ENCODE data around the gene PPRC1.

PPRC1 gene, protein sequence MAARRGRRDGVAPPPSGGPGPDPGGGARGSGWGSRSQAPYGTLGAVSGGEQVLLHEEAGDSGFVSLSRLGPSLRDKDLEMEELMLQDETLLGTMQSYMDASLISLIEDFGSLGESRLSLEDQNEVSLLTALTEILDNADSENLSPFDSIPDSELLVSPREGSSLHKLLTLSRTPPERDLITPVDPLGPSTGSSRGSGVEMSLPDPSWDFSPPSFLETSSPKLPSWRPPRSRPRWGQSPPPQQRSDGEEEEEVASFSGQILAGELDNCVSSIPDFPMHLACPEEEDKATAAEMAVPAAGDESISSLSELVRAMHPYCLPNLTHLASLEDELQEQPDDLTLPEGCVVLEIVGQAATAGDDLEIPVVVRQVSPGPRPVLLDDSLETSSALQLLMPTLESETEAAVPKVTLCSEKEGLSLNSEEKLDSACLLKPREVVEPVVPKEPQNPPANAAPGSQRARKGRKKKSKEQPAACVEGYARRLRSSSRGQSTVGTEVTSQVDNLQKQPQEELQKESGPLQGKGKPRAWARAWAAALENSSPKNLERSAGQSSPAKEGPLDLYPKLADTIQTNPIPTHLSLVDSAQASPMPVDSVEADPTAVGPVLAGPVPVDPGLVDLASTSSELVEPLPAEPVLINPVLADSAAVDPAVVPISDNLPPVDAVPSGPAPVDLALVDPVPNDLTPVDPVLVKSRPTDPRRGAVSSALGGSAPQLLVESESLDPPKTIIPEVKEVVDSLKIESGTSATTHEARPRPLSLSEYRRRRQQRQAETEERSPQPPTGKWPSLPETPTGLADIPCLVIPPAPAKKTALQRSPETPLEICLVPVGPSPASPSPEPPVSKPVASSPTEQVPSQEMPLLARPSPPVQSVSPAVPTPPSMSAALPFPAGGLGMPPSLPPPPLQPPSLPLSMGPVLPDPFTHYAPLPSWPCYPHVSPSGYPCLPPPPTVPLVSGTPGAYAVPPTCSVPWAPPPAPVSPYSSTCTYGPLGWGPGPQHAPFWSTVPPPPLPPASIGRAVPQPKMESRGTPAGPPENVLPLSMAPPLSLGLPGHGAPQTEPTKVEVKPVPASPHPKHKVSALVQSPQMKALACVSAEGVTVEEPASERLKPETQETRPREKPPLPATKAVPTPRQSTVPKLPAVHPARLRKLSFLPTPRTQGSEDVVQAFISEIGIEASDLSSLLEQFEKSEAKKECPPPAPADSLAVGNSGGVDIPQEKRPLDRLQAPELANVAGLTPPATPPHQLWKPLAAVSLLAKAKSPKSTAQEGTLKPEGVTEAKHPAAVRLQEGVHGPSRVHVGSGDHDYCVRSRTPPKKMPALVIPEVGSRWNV (N-terminal part only)

DNA sequence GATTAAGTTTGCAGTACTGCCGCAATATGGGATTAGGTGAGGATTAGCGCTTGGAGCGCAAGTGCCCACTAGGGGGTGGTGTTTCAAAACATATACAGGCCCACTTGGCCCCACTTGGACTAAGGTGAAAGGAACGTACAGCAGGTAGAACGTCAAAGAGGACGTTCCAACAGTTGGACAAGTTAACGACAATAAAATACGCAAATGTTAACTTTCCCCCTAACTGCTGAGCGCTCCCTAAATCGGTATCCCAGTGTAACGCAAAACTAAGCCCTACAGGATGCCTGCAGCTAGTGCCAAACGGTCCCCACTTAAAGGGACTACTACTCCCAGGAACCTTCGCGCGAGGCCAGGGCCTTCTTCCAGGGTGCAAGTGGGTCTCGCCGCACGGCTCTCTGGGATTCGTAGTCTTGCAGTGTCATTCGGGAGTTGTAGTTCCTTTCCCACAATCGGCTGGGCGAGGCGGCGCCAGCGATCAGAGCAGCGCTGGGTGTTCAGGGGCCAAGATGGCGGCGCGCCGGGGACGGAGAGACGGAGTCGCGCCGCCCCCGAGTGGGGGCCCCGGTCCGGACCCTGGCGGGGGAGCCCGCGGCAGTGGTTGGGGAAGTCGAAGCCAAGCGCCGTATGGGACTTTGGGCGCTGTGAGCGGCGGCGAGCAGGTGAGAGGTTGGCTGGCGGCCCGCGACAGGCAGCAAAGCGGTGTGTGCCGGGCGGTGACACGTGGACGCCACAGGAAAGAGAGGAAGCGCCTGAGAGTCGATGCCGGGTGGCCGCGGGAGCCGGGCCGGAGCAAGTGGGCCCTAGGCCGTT lies at the start of gene PPRC1:
Gene PPRC1 (plus strand): TSS at position 478 of the 810 bp plus-strand sequence. CDS start 29 bp downstream, at position 507.
- Mint-ChIP-seq H3K36me3 (peaks cover 12% of the 10 kb centered on the region), H3K4me3 (peak within 1 kb of the TSS; percentile 97), H3K27me3 (no peaks in the 10 kb centered on the region), H3K9me3 (ENCODE audit: low read depth) (no peaks in the 10 kb centered on the region), H3K27ac (peak within 1 kb of the TSS; percentile 100), H3K4me1 (ENCODE audit: low read depth) (peaks cover 36% of the 10 kb centered on the region)

DNA sequence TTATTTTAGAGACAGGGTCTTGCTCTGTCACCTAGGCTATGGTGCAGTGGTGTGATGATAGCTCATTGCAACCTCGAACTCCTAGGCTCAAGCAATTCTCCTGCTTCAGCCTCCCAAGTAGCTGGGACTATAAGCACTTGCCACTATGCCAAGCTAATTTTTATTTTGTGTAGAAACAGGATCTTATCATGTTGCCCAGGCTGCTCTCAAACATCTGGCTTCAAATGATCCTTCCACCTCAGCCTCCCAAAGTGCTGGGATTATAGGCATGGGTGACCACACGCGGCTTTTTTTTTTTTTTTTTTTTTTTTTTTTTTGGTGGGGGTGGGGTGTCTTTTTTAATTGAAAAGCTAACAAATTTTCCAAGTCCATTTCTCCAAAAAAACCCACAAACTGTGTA lies 49.3 kb upstream of the PPRC1 start:
- Mint-ChIP-seq H3K4me3 (no peak overlapping the region), H3K36me3 (no peaks in the 10 kb centered on the region), H3K27me3 (no peaks in the 10 kb centered on the region)

DNA sequence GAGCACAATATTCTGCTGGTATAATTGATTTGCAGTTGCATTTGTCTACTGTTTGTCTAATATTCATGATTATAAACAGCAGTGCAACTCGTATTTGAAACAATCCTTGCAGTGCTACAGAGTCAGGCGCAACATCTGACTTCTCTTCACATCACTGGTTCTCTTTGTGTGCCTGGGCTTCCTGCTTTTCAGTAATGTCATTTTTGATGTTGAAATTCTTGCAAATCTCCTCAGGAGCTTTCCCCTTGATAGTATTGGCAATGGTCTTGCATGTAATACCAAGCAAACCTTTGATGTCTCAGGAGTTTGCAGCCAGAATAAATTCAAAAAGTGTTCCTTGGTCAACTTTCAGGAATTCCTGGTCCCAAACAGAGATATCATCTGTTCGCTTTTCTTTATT lies 47.5 kb upstream of the PPRC1 start:
- Mint-ChIP-seq H3K36me3 (no peaks in the 10 kb centered on the region), H3K4me1 (ENCODE audit: low read depth) (no peaks in the 10 kb centered on the region), H3K4me3 (no peak overlapping the region), H3K27ac (no peak overlapping the region), H3K9me3 (ENCODE audit: low read depth) (no peaks in the 10 kb centered on the region), H3K27me3 (no peaks in the 10 kb centered on the region)

More for the DNA sequence above, 49.3 kb upstream of the PPRC1 start:
- Mint-ChIP-seq H3K27ac (no peak overlapping the region), H3K9me3 (ENCODE audit: low read depth) (no peaks in the 10 kb centered on the region), H3K4me1 (ENCODE audit: low read depth) (no peaks in the 10 kb centered on the region)

DNA sequence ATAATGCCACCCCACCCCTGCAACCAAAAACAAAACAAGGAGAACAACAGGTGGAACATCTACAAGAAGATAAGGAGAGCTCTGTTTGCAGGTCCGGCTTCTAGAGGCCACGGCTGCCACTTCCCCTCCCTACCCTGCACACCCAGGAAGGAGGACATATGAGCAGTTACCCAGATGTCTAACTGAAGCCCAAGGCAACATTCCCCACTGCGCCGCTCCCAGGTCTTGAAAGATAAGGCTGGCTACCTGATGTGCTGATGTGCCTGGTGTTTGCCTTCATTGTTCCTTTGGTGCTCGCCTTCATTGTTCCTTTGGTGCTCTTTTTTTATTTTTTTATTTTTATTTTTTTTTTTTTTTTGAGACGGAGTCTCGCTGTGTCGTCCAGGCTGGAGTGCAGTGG lies 46.6 kb upstream of the PPRC1 start:
- Mint-ChIP-seq H3K36me3 (no peaks in the 10 kb centered on the region), H3K4me3 (no peak overlapping the region), H3K27ac (no peak overlapping the region), H3K4me1 (ENCODE audit: low read depth) (no peaks in the 10 kb centered on the region), H3K9me3 (ENCODE audit: low read depth) (no peaks in the 10 kb centered on the region), H3K27me3 (no peaks in the 10 kb centered on the region)

DNA sequence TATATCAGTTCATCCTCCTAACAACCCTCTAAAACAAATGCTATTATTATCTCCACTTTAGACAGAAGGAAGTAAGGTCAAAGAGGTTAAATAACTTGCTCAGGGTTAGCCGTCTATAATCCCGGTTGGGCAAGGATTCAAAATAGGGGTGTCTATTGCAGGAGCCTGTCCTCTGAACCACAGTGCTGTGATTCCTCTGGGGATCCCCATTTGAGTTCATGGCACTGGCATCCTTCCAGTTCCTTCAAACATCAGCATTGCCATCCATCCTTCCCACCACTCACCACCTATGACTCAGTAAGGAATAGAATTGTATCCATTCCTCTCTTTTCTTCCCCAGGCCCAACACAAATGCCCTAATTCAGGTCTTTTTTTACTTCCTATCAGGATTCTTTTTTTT lies 42.1 kb upstream of the PPRC1 start:
- H3K27me3 Mint-ChIP-seq, result no peaks in the 10 kb centered on the region
- no peaks in the 10 kb centered on the region for H3K36me3 Mint-ChIP-seq
- no peaks in the 10 kb centered on the region for H3K4me1 Mint-ChIP-seq (ENCODE audit: low read depth)
- H3K27ac Mint-ChIP-seq, result no peak overlapping the region
- no peaks in the 10 kb centered on the region for H3K9me3 Mint-ChIP-seq (ENCODE audit: low read depth)
- no peak overlapping the region for H3K4me3 Mint-ChIP-seq

DNA sequence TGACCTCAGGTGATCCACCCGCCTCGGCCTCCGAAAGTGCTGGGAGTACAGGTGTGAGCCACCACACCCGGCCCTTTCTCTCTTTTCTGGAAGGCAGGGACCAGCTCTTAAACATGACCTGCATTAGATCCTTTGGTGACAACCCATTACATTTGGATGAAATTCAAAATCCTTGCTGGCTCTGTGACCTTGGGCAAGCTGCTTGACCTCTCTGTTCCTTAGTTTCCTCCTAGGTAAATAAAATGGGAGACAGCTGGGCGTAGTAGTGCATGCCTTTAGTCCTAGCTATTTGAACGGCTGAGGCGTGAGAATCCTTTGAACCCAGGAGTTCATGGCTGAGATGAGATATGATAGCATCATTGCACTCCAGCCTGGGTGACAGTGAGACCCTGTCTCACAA lies 36.4 kb upstream of the PPRC1 start:
- H3K4me3 Mint-ChIP-seq, result no peak overlapping the region
- H3K27ac Mint-ChIP-seq, result no peak overlapping the region

DNA sequence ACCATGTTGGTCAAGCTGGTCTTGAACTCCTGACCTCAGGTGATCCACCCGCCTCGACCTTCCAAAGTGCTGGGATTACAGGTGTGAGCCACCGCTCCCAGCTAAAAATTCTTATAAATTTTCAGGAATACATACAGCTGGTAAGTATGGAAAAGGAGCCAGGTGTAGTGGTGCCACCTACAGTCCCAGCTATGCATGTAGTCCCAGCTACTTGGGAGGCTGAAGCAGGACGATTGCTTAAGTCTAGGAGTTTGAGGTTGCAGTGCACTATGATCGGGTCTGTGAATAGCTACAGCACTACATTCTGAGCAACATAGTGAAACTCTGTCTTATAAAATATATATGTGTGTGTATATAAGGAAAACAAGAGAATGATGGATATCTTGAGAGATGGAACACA lies 31.7 kb upstream of the PPRC1 start:
- Mint-ChIP-seq H3K27ac (no peak overlapping the region), H3K4me3 (no peak overlapping the region), H3K36me3 (peaks cover 11% of the 10 kb centered on the region), H3K9me3 (ENCODE audit: low read depth) (no peaks in the 10 kb centered on the region), H3K4me1 (ENCODE audit: low read depth) (peaks cover 16% of the 10 kb centered on the region), H3K27me3 (no peaks in the 10 kb centered on the region)

More for the DNA sequence above, 36.4 kb upstream of the PPRC1 start:
- Mint-ChIP-seq H3K36me3 (peaks cover 7% of the 10 kb centered on the region), H3K9me3 (ENCODE audit: low read depth) (no peaks in the 10 kb centered on the region), H3K27me3 (no peaks in the 10 kb centered on the region), H3K4me1 (ENCODE audit: low read depth) (no peaks in the 10 kb centered on the region)

DNA sequence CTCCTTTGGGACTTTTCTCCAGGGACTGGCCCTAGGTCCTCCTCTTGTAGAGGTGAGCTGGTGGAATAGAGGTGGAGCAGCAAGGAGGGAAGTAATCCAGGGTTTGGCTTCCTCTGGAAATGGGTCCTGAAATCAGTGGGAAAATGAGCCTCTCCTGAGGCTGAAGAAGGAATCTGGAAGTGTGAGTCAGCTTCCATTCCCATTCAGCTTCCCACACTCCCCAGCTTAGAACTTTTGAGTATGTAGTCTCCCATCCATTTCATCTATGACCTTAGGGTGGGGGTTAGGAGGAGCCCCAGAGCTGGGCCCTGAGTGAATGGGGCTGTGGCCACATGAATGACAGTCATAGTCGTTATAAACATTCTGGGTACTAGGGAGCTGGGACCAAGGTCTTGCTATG lies 30.4 kb upstream of the PPRC1 start:
- H3K9me3 Mint-ChIP-seq (ENCODE audit: low read depth), result no peaks in the 10 kb centered on the region
- peaks cover 17% of the 10 kb centered on the region for H3K4me1 Mint-ChIP-seq (ENCODE audit: low read depth)
- H3K4me3 Mint-ChIP-seq, result no peak overlapping the region
- peaks cover 11% of the 10 kb centered on the region for H3K36me3 Mint-ChIP-seq
- no peaks in the 10 kb centered on the region for H3K27me3 Mint-ChIP-seq
- H3K27ac Mint-ChIP-seq, result no peak overlapping the region

DNA sequence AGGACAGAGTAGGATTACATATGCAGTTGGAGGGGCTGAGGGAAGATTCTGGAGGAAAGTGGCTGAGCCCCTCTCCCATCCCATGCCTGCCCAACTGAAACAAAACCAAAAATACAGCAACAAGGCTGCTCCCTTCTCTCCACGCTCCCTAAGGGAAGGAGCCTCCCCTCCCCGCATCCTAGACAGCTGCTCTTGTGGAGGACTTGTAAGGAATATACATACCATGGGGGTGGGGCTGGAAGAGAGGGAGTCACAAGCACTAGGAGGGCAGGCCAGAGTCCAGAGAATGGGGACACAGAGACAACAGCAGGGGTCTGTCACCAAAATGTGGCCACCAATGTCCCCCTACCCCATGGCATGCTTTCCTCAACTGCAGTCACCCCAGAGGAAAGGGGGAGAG lies 25.8 kb upstream of the PPRC1 start:
- no peak overlapping the region for H3K27ac Mint-ChIP-seq
- peaks cover 4% of the 10 kb centered on the region for H3K36me3 Mint-ChIP-seq
- no peaks in the 10 kb centered on the region for H3K27me3 Mint-ChIP-seq
- no peaks in the 10 kb centered on the region for H3K9me3 Mint-ChIP-seq (ENCODE audit: low read depth)
- H3K4me3 Mint-ChIP-seq, result no peak overlapping the region
- H3K4me1 Mint-ChIP-seq (ENCODE audit: low read depth), result peaks cover 23% of the 10 kb centered on the region

DNA sequence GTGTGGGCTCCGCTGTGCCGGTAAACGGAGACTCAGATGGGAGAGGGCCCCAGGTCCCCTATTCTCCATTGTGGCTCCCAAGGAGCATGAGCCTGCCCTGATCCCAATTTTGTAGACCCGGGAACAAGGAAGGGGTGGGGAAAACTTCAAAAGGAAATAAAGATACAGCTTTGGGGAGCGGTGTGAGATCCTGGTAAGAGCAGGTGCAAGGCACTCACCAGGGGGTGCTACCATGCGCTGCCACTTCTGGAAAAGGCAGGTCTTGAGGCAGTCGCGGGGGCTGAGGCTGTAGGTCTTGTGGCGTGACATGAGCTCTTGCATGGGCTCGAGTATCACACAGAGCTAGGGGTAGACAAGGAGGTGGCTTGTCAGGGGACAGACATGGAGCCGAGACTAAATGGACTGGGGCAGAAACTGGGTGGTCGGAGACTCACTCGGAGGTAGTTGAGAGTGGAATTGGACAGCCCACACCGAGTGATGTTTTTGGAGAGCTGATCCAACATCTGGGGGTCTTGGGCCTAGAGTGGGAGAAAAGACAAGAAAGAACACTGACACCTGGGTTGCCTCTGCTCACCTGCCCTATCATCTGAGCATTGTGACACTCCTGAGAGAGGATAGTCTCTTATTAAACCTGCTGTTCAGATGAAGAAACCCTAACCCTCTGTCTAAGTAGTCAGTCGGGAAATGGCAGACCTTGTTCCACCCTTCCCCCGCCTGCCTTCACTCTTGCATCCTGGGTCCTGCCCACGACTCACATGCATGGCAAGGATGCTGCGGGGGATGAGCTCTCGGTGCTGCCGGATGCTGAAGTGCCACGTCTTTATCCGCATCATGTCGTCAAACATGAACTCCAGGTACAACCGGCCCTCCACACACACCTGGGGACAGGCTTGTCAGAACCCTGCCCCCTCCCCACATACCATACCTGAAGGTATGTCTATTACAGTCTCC lies 23.4 kb upstream of the PPRC1 start:
- Mint-ChIP-seq H3K4me1 (ENCODE audit: low read depth) (peaks cover 35% of the 10 kb centered on the region), H3K4me3 (no peak overlapping the region), H3K36me3 (peaks cover 4% of the 10 kb centered on the region), H3K27ac (peak overlapping the region; percentile 1), H3K27me3 (no peaks in the 10 kb centered on the region), H3K9me3 (ENCODE audit: low read depth) (no peaks in the 10 kb centered on the region)

DNA sequence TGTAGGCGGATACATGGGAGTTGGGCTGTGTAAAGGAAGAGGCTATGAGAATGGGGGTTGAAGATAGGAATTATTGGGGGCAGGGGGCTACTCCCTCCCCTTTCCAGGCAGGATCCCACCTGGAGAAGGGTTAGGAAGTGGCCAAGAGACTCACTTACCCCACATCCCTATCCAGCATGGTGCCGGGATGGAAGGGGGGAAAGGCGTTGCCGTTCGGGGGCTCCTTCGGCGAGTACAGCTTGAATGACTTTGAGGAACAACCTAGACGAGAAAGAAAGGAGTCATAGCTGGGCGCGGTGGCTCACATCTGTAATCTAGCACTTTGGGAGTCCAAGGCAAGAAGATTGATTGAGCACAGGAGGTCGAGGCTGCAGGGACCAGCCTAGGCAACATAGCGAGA lies 21.6 kb upstream of the PPRC1 start:
- Mint-ChIP-seq H3K36me3 (no peaks in the 10 kb centered on the region), H3K27me3 (no peaks in the 10 kb centered on the region), H3K4me3 (no peak overlapping the region), H3K9me3 (ENCODE audit: low read depth) (no peaks in the 10 kb centered on the region), H3K27ac (no peak overlapping the region), H3K4me1 (ENCODE audit: low read depth) (peaks cover 36% of the 10 kb centered on the region)

DNA sequence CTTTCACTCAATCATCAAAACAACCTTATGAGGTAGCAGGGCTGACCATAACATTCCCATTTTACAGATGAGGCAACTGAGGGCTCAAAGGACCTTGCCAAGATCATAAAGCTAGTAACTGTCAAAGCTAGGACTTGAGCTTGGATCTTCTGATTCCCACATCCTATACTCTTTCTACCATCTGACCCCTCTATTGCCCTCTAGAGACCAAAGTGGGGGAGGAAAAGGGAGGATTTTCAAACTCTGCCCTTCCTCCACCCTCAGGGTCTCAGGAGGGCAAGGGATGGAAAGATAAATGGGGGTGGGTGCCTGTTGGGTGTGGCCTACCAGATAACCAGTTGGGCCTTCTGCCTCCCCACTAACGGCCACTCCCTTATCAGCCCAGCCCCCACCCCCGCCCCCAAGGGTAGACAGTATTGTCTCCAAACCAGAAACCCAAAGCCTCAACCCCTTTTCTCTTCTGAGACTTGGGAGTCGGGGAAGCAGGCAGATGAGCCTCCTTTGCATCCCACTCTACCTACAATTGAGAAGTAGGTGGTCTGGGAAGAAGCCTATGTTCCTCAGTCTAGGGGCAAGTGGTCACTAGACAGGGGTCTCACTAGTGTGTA lies 20.5 kb upstream of the PPRC1 start:
- Mint-ChIP-seq H3K4me3 (peak overlapping the region; percentile 83), H3K9me3 (ENCODE audit: low read depth) (no peaks in the 10 kb centered on the region), H3K27ac (peak overlapping the region; percentile 55), H3K27me3 (no peaks in the 10 kb centered on the region), H3K36me3 (no peaks in the 10 kb centered on the region), H3K4me1 (ENCODE audit: low read depth) (peaks cover 44% of the 10 kb centered on the region)
